ENCODE results near the gene SEMA4G.

The SEMA4G gene

GRCh38 chr10:101000915-101001658 is 31.8 kb downstream of the SEMA4G start:
- Histone ChIP-seq H3K36me3 (ENCODE audit: low read length) (no peaks in the 10 kb centered on the region), H3K27me3 (ENCODE audit: low read length) (no peaks in the 10 kb centered on the region), H3K9me3 (ENCODE audit: insufficient read depth, low read length) (no peaks in the 10 kb centered on the region), H3K4me3 (ENCODE audit: insufficient read depth, low read length, poor library complexity, severe bottlenecking) (no peak overlapping the region), H2AFZ (ENCODE audit: low read depth, low read length, severe bottlenecking) (no peak overlapping the region), H3K79me2 (ENCODE audit: insufficient read depth, low read length) (no peaks in the 10 kb centered on the region), H3K9me2 (replicated peaks; ENCODE audit: insufficient read depth, low read length) (no peaks in the 10 kb centered on the region), H4K20me1 (ENCODE audit: low read depth, low read length) (no peaks in the 10 kb centered on the region), H3F3A (ENCODE audit: insufficient read depth) (peaks cover 17% of the 10 kb centered on the region), H3K4me2 (ENCODE audit: low read depth, low read length, poor library complexity, severe bottlenecking) (no peak overlapping the region), H3K9ac (ENCODE audit: low read length) (no peak overlapping the region), H3K27ac (ENCODE audit: low read depth, low read length) (no peak overlapping the region)
- TF ChIP-seq, protein P1, sequence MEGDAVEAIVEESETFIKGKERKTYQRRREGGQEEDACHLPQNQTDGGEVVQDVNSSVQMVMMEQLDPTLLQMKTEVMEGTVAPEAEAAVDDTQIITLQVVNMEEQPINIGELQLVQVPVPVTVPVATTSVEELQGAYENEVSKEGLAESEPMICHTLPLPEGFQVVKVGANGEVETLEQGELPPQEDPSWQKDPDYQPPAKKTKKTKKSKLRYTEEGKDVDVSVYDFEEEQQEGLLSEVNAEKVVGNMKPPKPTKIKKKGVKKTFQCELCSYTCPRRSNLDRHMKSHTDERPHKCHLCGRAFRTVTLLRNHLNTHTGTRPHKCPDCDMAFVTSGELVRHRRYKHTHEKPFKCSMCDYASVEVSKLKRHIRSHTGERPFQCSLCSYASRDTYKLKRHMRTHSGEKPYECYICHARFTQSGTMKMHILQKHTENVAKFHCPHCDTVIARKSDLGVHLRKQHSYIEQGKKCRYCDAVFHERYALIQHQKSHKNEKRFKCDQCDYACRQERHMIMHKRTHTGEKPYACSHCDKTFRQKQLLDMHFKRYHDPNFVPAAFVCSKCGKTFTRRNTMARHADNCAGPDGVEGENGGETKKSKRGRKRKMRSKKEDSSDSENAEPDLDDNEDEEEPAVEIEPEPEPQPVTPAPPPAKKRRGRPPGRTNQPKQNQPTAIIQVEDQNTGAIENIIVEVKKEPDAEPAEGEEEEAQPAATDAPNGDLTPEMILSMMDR (IDR thresholded peaks at IDR 0.05; ENCODE audit: insufficient read depth, low read length, poor library complexity, severe bottlenecking) = no peak
- TF ChIP-seq EZH2phosphoT487 (conservative IDR thresholded peaks at IDR 0.05; ENCODE audit: low read length) = no peak

- Histone ChIP-seq H3F3A (ENCODE audit: insufficient read depth) (peaks cover 11% of the 10 kb centered on the region), H4K20me1 (ENCODE audit: low read depth, low read length) (no peaks in the 10 kb centered on the region), H3K4me2 (ENCODE audit: low read depth, low read length, poor library complexity, severe bottlenecking) (no peak overlapping the region), H3K9me2 (replicated peaks; ENCODE audit: insufficient read depth, low read length) (no peaks in the 10 kb centered on the region), H3K27me3 (ENCODE audit: low read length) (no peaks in the 10 kb centered on the region), H3K4me3 (ENCODE audit: insufficient read depth, low read length, poor library complexity, severe bottlenecking) (no peak overlapping the region), H3K36me3 (ENCODE audit: low read length) (no peaks in the 10 kb centered on the region), H3K9me3 (ENCODE audit: insufficient read depth, low read length) (no peaks in the 10 kb centered on the region), H3K27ac (ENCODE audit: low read depth, low read length) (no peak overlapping the region), H2AFZ (ENCODE audit: low read depth, low read length, severe bottlenecking) (no peak overlapping the region), H3K79me2 (ENCODE audit: insufficient read depth, low read length) (no peaks in the 10 kb centered on the region), H3K9ac (ENCODE audit: low read length) (no peak overlapping the region)
- TF ChIP-seq, protein P1 (IDR thresholded peaks at IDR 0.05; ENCODE audit: insufficient read depth, low read length, poor library complexity, severe bottlenecking) = no peak
- TF ChIP-seq EZH2phosphoT487 (conservative IDR thresholded peaks at IDR 0.05; ENCODE audit: low read length) = no peak
Measured at GRCh38 chr10:101001659-101002035, 32.3 kb downstream of the SEMA4G start.

GRCh38 chr10:101002456-101002855 is 33.2 kb downstream of the SEMA4G start:
- H3K4me3 ChIP-seq (ENCODE audit: insufficient read depth, low read length, poor library complexity, severe bottlenecking) = no peak overlapping the region
- TF ChIP-seq EZH2phosphoT487 (conservative IDR thresholded peaks at IDR 0.05; ENCODE audit: low read length) = no peak
- TF ChIP-seq, protein P1 (IDR thresholded peaks at IDR 0.05; ENCODE audit: insufficient read depth, low read length, poor library complexity, severe bottlenecking) = no peak
- H3K79me2 ChIP-seq (ENCODE audit: insufficient read depth, low read length) = no peaks in the 10 kb centered on the region
- no peak overlapping the region for H3K9ac ChIP-seq (ENCODE audit: low read length)
- no peaks in the 10 kb centered on the region for H3K27me3 ChIP-seq (ENCODE audit: low read length)
- H3F3A ChIP-seq (ENCODE audit: insufficient read depth) = peaks cover 8% of the 10 kb centered on the region
- H4K20me1 ChIP-seq (ENCODE audit: low read depth, low read length) = no peaks in the 10 kb centered on the region
- no peaks in the 10 kb centered on the region for H3K9me3 ChIP-seq (ENCODE audit: insufficient read depth, low read length)
- no peak overlapping the region for H2AFZ ChIP-seq (ENCODE audit: low read depth, low read length, severe bottlenecking)
- no peaks in the 10 kb centered on the region for H3K36me3 ChIP-seq (ENCODE audit: low read length)
- H3K9me2 ChIP-seq (replicated peaks; ENCODE audit: insufficient read depth, low read length) = no peaks in the 10 kb centered on the region
- H3K27ac ChIP-seq (ENCODE audit: low read depth, low read length) = no peak overlapping the region
- H3K4me2 ChIP-seq (ENCODE audit: low read depth, low read length, poor library complexity, severe bottlenecking) = no peak overlapping the region
